Gastrocnemius medialis (tissue), 4 donors: Measurements from ENCODE around the gene VPS52. TPM values are rescaled to one million over a fixed set of nuclear protein-coding genes. Genes with fewer than 3 reads are reported as not detected.

Source experiments
- ATAC-seq, 2 donors: fragments of 150-250 bp; one replicate each; pipeline ENCODE4 v1.9.1; 2016
- DNase-seq, 2 donors: peaks; one replicate each; pipeline ENCODE4 v3.0.0-alpha.2; 2019
- H3K27ac ChIP-seq, 4 donors: fragments of 200-600 bp; sonication (generic); 1 replicate in 1 of 4; 2 replicates in 3 of 4; pipeline ENCODE4 v1.5.1; 2016 to 2018; ENCODE audit warnings: mild to moderate bottlenecking in 2 of 4, moderate library complexity in 1 of 4
- H3K27me3 ChIP-seq, 3 donors: fragments of 200-600 bp; sonication (generic) in 2 of 3; 1 replicate in 1 of 3; 2 replicates in 2 of 3; pipeline versions ENCODE4 v1.5.1 to v1.6.0; 2016 to 2019; ENCODE audit warnings: mild to moderate bottlenecking in 1 of 3, moderate library complexity in 1 of 3
- H3K36me3 ChIP-seq, 2 donors: fragments of 200-600 bp; sonication (generic) in 1 of 2; one replicate each; pipeline ENCODE4 v1.5.1; 2017 to 2018
- H3K4me1 ChIP-seq, 2 donors: fragments of 200-600 bp; sonication (generic) in 1 of 2; one replicate each; pipeline ENCODE4 v1.5.1; 2016 to 2017; ENCODE audit warnings: mild to moderate bottlenecking in 2 of 2
- H3K4me3 ChIP-seq, 4 donors: fragments of 200-600 bp; sonication (generic) in 3 of 4; 1 replicate in 1 of 4; 2 replicates in 3 of 4; pipeline ENCODE4 v1.5.1; 2016 to 2019; ENCODE audit warnings: mild to moderate bottlenecking in 2 of 4
- H3K9me3 ChIP-seq, 3 donors: fragments of 200-600 bp; sonication (generic) in 2 of 3; 1 replicate in 1 of 3; 2 replicates in 2 of 3; pipeline ENCODE4 v1.5.1; 2016 to 2019
- CTCF ChIP-seq, 5 experiments: fragments of 450-650 bp in 3 of 5; fragments of 200-600 bp in 2 of 5; sonication (generic) in 2 of 5; IDR thresholded peaks in 4 of 5; conservative IDR thresholded peaks in 1 of 5; 1 replicate in 4 of 5; 2 replicates in 1 of 5; pipeline ENCODE4 v1.5.1; 2016 to 2019; ENCODE audit warnings: antibody characterized with exemption in 5 of 5, mild to moderate bottlenecking in 3 of 5, moderate library complexity in 3 of 5
- POLR2A ChIP-seq, 2 donors: fragments of 450-650 bp; IDR thresholded peaks; one replicate each; pipeline ENCODE4 v1.6.1; 2017; ENCODE audit warnings: antibody characterized with exemption in 2 of 2, mild to moderate bottlenecking in 2 of 2, moderate library complexity in 2 of 2
- in situ Hi-C, 4 donors: fragments of 200-750 bp; cut with MboI; loops; one replicate each; pipeline versions ENCODE4 v1.15.0 to v1.8.0; 2017; ENCODE audit warnings: low sequenced_read_pairs in 4 of 4
- intact Hi-C: fragments of 100-400 bp; cut with DNase I; formaldehyde crosslinking; loops from one replicate; pipeline ENCODE4 v1.15.1; 2023; ENCODE audit warnings: low total_unique reads
- total RNA-seq, 4 donors: library from RNA; depleted of rRNA; stranded (reverse); fragments of >200 nt; gene quantifications; one replicate each; pipeline versions ENCODE4 v1.1.0 to v1.2.3, GENCODE V29; 2016

VPS52 gene
- total RNA-seq, 4 donors from 2014 or later, result 28.7 to 52.8 (median 41.2) TPM

GRCh38 chr6:33213166-33213988, 58.3 kb downstream of the VPS52 start:
- H3K9me3 ChIP-seq, result no peaks in the 10 kb centered on the region
- no peak for DNase-seq
- no peak for ATAC-seq
- H3K27ac ChIP-seq, result peak overlapping the region in 2 of 4 donors; percentile 6 to 18
- in situ Hi-C loops, result no loop called here
- H3K4me1 ChIP-seq, result peaks cover 15 to 22% of the 10 kb centered on the region in 2 donors
- peak overlapping the region; percentile 30 to 61 (median 52) for H3K4me3 ChIP-seq
- peaks cover 0 to 16% of the 10 kb centered on the region in 2 donors for H3K36me3 ChIP-seq
- TF ChIP-seq POLR2A (IDR thresholded peaks at IDR 0.05), result no peak
- TF ChIP-seq CTCF (IDR thresholded peaks at IDR 0.05 in 4 of 5, conservative IDR thresholded peaks at IDR 0.05 in 1 of 5), result no peak
- intact Hi-C loops, result no loop called here
- H3K27me3 ChIP-seq, result peaks cover 0 to 2% (median 0%) of the 10 kb centered on the region in 3 donors

GRCh38 chr6:33212857-33213165, 58.9 kb downstream of the VPS52 start:
- H3K9me3 ChIP-seq, result no peaks in the 10 kb centered on the region
- peaks cover 15 to 22% of the 10 kb centered on the region in 2 donors for H3K4me1 ChIP-seq
- H3K27ac ChIP-seq, result no peak overlapping the region
- H3K36me3 ChIP-seq, result peaks cover 0 to 16% of the 10 kb centered on the region in 2 donors
- ATAC-seq (no peak), DNase-seq (no peak)
- in situ Hi-C loops, result no loop called here
- no peak for TF ChIP-seq POLR2A (IDR thresholded peaks at IDR 0.05)
- no peak for TF ChIP-seq CTCF (IDR thresholded peaks at IDR 0.05 in 4 of 5, conservative IDR thresholded peaks at IDR 0.05 in 1 of 5)
- intact Hi-C loops, result no loop called here
- H3K27me3 ChIP-seq, result peaks cover 0 to 2% (median 0%) of the 10 kb centered on the region in 3 donors
- peak overlapping the region; percentile 30 to 61 (median 52) for H3K4me3 ChIP-seq

DNA sequence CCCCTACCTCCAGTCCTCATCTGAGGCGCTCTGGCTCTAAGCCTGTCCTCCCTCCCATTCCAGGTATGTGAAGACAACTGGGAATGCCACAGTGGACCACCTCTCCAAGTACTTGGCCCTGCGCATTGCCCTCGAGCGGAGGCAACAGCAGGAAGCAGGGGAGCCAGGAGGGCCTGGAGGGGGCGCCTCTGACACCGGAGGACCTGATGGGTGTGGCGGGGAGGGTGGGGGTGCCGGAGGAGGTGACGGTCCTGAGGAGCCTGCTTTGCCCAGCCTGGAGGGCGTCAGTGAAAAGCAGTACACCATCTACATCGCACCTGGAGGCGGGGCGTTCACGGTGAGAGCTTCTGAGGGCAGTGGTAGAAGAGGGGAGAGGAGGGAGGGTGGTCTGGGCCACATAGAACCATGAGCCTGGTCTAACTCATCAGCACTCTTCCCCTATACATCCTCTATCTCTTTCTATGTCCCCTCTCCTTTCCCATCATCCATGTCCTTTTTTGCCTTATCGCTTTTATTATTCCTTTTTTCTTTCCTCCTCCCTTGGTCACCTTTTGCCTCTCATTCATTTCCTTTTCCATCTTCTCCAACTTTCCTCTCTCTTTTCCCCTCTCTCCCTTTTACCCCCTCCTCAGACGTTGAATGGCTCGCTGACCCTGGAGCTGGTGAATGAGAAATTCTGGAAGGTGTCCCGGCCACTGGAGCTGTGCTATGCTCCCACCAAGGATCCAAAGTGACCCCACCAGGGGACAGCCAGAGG, 59.8 kb downstream of the VPS52 start:
- intact Hi-C loops (no loop called here), in situ Hi-C loops (no loop called here)
- Histone ChIP-seq H3K27me3 (peaks cover 0 to 2% (median 0%) of the 10 kb centered on the region in 3 donors), H3K4me1 (peaks cover 20 to 29% of the 10 kb centered on the region in 2 donors), H3K27ac (no peak overlapping the region), H3K4me3 (no peak overlapping the region), H3K9me3 (no peaks in the 10 kb centered on the region), H3K36me3 (peaks cover 0 to 16% of the 10 kb centered on the region in 2 donors)
- no peak for ATAC-seq
- TF ChIP-seq POLR2A (IDR thresholded peaks at IDR 0.05), result no peak
- TF ChIP-seq CTCF (IDR thresholded peaks at IDR 0.05 in 4 of 5, conservative IDR thresholded peaks at IDR 0.05 in 1 of 5), result no peak
- no peak for DNase-seq

DNA sequence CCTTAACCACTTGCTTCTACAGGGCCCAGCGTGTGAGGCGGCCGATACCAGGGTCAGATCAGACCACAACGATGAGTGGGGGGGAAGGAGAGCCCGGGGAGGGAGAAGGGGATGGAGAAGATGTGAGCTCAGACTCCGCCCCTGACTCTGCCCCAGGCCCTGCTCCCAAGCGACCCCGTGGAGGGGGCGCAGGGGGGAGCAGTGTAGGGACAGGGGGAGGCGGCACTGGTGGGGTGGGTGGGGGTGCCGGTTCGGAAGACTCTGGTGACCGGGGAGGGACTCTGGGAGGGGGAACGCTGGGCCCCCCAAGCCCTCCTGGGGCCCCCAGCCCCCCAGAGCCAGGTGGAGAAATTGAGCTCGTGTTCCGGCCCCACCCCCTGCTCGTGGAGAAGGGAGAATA, 60.5 kb downstream of the VPS52 start:
- DNase-seq (no peak), ATAC-seq (no peak)
- peaks cover 20 to 29% of the 10 kb centered on the region in 2 donors for H3K4me1 ChIP-seq
- intact Hi-C loops, result no loop called here
- H3K36me3 ChIP-seq, result peaks cover 0 to 16% of the 10 kb centered on the region in 2 donors
- H3K27ac ChIP-seq, result no peak overlapping the region
- TF ChIP-seq POLR2A (IDR thresholded peaks at IDR 0.05) (no peak), CTCF (IDR thresholded peaks at IDR 0.05 in 4 of 5, conservative IDR thresholded peaks at IDR 0.05 in 1 of 5) (no peak)
- no peak overlapping the region for H3K4me3 ChIP-seq
- peaks cover 0 to 2% (median 0%) of the 10 kb centered on the region in 3 donors for H3K27me3 ChIP-seq
- H3K9me3 ChIP-seq, result no peaks in the 10 kb centered on the region
- in situ Hi-C loops, result no loop called here
